PC-9 (cell line): ENCODE data around the gene ITGA2B.

Experiments
- EZH2 ChIP-seq: fragments of 200-600 bp; sonication (generic); IDR thresholded peaks from 2 replicates; pipeline ENCODE4 v1.8.0; 2017; ENCODE audit warnings: antibody characterized with exemption, low read depth
- TF ChIP-seq, protein P1 (sequence below): fragments of 200-600 bp; sonication (generic); conservative IDR thresholded peaks from 2 replicates; pipeline ENCODE4 v1.6.1; 2017; ENCODE audit warnings: mixed run types, antibody characterized with exemption, mild to moderate bottlenecking, moderate library complexity

DNA sequence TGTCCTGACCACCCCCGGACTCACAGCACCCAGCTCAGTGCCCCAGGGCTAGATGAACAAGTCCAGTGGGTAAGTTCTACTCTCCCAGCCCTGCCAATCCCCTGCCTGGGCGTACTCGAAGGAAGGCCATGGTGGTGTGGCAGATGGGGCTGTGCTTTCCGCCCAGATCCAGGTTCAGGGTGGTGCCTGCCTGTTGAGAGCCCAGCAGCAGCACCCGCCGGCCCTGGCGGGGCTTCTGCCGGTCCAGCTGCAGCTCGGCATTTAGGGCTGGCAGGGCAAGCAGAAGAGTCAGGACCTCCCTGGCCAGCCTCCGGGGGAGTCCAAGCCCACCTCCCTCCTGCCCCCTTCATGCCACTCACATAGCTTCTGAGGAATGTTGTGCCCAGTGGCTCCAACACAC is 9.6 kb downstream of the ITGA2B start:
- TF ChIP-seq, protein P1, sequence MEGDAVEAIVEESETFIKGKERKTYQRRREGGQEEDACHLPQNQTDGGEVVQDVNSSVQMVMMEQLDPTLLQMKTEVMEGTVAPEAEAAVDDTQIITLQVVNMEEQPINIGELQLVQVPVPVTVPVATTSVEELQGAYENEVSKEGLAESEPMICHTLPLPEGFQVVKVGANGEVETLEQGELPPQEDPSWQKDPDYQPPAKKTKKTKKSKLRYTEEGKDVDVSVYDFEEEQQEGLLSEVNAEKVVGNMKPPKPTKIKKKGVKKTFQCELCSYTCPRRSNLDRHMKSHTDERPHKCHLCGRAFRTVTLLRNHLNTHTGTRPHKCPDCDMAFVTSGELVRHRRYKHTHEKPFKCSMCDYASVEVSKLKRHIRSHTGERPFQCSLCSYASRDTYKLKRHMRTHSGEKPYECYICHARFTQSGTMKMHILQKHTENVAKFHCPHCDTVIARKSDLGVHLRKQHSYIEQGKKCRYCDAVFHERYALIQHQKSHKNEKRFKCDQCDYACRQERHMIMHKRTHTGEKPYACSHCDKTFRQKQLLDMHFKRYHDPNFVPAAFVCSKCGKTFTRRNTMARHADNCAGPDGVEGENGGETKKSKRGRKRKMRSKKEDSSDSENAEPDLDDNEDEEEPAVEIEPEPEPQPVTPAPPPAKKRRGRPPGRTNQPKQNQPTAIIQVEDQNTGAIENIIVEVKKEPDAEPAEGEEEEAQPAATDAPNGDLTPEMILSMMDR, result no peak
- no peak for TF ChIP-seq EZH2
